Measurements from ENCODE around the gene GLDC.

DNA sequence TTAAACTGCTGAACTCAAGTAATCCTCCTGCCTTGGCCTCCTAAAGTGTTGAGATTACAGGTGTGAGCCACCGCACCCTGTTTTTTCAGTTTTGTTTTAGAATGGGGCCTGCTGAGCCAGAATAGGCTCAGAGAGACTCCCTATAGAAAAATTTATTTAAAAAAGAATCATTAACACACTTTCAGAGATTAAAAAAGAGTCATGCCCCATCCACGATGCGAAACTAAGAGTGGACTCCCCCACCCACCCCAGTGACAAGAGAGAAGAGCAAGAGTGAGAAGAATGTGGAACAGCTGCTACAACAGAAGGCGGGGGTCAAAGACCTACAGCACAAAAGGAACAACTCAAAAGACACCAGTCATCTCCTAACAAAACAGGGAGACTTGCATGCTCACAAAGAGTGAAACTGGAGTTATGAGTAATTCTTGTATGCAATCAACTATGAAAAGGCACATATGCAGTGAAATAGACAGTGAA is 47.2 kb downstream of the GLDC start:
- TF ChIP-seq, protein P1, sequence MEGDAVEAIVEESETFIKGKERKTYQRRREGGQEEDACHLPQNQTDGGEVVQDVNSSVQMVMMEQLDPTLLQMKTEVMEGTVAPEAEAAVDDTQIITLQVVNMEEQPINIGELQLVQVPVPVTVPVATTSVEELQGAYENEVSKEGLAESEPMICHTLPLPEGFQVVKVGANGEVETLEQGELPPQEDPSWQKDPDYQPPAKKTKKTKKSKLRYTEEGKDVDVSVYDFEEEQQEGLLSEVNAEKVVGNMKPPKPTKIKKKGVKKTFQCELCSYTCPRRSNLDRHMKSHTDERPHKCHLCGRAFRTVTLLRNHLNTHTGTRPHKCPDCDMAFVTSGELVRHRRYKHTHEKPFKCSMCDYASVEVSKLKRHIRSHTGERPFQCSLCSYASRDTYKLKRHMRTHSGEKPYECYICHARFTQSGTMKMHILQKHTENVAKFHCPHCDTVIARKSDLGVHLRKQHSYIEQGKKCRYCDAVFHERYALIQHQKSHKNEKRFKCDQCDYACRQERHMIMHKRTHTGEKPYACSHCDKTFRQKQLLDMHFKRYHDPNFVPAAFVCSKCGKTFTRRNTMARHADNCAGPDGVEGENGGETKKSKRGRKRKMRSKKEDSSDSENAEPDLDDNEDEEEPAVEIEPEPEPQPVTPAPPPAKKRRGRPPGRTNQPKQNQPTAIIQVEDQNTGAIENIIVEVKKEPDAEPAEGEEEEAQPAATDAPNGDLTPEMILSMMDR (conservative IDR thresholded peaks at IDR 0.05; ENCODE audit: low read length), result no peak
- no peak for TF ChIP-seq EZH2phosphoT487 (IDR thresholded peaks at IDR 0.05; ENCODE audit: borderline replicate concordance, low read depth, low read length)

Data from OCI-LY7 (cell line).